GM19397 (cell line): Measurements from ENCODE around the gene SHROOM2.
"Not testable (repeated sequence)": the region's sequence is repeated elsewhere in the genome, so short reads cannot be mapped to it uniquely, and the experiment has no call there.

Experiments used
- ATAC-seq: cut with Tn5 transposase; IDR thresholded peaks from one replicate; pipeline ENCODE4 v1.9.1; 2021; ENCODE audit warnings: mild to moderate bottlenecking, moderate library complexity; ENCODE audit not compliant: unreplicated experiment

SHROOM2 gene

GRCh38 chrX:9825129-9825790, 39.0 kb downstream of the SHROOM2 start:
- no peak for ATAC-seq

- no peak for ATAC-seq
Measured at GRCh38 chrX:9825966-9826365, 39.7 kb downstream of the SHROOM2 start.

GRCh38 chrX:9829308-9830267, 43.4 kb downstream of the SHROOM2 start:
- ATAC-seq: no peak

- ATAC-seq: no peak
Measured at GRCh38 chrX:9832811-9833210, 46.6 kb downstream of the SHROOM2 start.

GRCh38 chrX:9835585-9836210, 49.5 kb downstream of the SHROOM2 start:
- ATAC-seq: no peak

- no peak for ATAC-seq
Measured at GRCh38 chrX:9842541-9842940, 56.3 kb downstream of the SHROOM2 start.

GRCh38 chrX:9844936-9845577, 58.8 kb downstream of the SHROOM2 start:
- ATAC-seq: no peak

GRCh38 chrX:9845578-9845952, 59.3 kb downstream of the SHROOM2 start:
- ATAC-seq: no peak

- ATAC-seq: no peak
Measured at GRCh38 chrX:9846631-9847030, 60.4 kb downstream of the SHROOM2 start.

- no peak for ATAC-seq
Measured at GRCh38 chrX:9847071-9847470, 60.8 kb downstream of the SHROOM2 start.

GRCh38 chrX:9848718-9849479, 62.7 kb downstream of the SHROOM2 start:
- no peak for ATAC-seq

GRCh38 chrX:9851890-9852289, 65.7 kb downstream of the SHROOM2 start:
- no peak for ATAC-seq

GRCh38 chrX:9853307-9853706, 67.1 kb downstream of the SHROOM2 start:
- no peak for ATAC-seq

- no peak for ATAC-seq
Measured at GRCh38 chrX:9855561-9856283, 69.5 kb downstream of the SHROOM2 start.

- no peak for ATAC-seq
Measured at GRCh38 chrX:9856588-9856987, 70.4 kb downstream of the SHROOM2 start.

- no peak for ATAC-seq
Measured at GRCh38 chrX:9857575-9858474, 71.6 kb downstream of the SHROOM2 start.

- not testable (repeated sequence) for ATAC-seq
Measured at GRCh38 chrX:9858684-9859083, 72.5 kb downstream of the SHROOM2 start.

- ATAC-seq: no peak
Measured at GRCh38 chrX:9859711-9860555, 73.7 kb downstream of the SHROOM2 start.
